Ishikawa (cell line): ENCODE measurements around the gene TRIM9.

Source experiments
- CEBPB ChIP-seq: IDR thresholded peaks from 2 replicates; pipeline ENCODE4 v1.6.1; 2012
- CREB1 ChIP-seq: IDR thresholded peaks from 2 replicates; pipeline ENCODE4 v1.6.1; 2012; ENCODE audit warnings: low read depth
- EP300 ChIP-seq: IDR thresholded peaks from 2 replicates; pipeline ENCODE4 v1.6.1; 2012; ENCODE audit warnings: borderline replicate concordance
- FOXM1 ChIP-seq: IDR thresholded peaks from 2 replicates; pipeline ENCODE4 v1.6.1; 2012; ENCODE audit warnings: low read depth, borderline replicate concordance
- NFIC ChIP-seq: IDR thresholded peaks from 2 replicates; pipeline ENCODE4 v1.6.1; 2012
- RAD21 ChIP-seq: IDR thresholded peaks from 2 replicates; pipeline ENCODE4 v1.6.1; 2012; ENCODE audit warnings: low read depth
- TAF1 ChIP-seq: IDR thresholded peaks from 2 replicates; pipeline ENCODE4 v1.6.1; 2012; ENCODE audit warnings: low read depth, mild to moderate bottlenecking
- TCF12 ChIP-seq: IDR thresholded peaks from 2 replicates; pipeline ENCODE4 v1.6.1; 2012; ENCODE audit warnings: low read depth
- TEAD4 ChIP-seq: IDR thresholded peaks from 2 replicates; pipeline ENCODE4 v1.6.1; 2012
- YY1 ChIP-seq: IDR thresholded peaks from 2 replicates; pipeline ENCODE4 v1.6.1; 2012; ENCODE audit warnings: low read depth
- ZBTB7A ChIP-seq: IDR thresholded peaks from 2 replicates; pipeline ENCODE4 v1.6.1; 2012; ENCODE audit warnings: low read depth
- TF ChIP-seq, protein P1 (sequence below): IDR thresholded peaks from 2 replicates; pipeline ENCODE4 v1.6.1; 2012
- TF ChIP-seq, protein P2 (sequence below): IDR thresholded peaks from 2 replicates; pipeline ENCODE4 v1.6.1; 2012
- TF ChIP-seq, protein P3 (sequence below): IDR thresholded peaks from 2 replicates; pipeline ENCODE4 v1.6.1; 2012; ENCODE audit warnings: low read depth, mild to moderate bottlenecking

DNA sequence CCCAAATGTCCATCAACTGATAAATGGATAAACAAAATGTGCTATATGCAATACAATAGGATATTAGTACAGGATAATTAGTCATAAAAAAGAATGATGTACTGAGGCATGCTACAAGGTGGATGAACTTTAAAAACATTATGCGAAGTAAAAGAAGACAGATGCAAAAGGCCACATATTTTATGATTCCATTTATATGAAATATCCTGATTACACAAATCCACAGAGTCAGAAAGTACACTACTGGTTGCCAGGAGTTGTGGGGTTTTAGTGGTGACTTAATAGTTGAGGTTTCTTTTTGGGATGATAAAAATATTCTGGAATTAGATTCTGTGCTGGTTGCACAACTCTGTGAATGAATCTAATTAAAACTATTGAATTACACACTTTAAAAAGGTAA, 12.6 kb downstream of the TRIM9 start:
- TF ChIP-seq TAF1 (no peak), TEAD4 (no peak), CREB1 (no peak), FOXM1 (no peak), YY1 (no peak), EP300 (no peak), ZBTB7A (no peak), RAD21 (no peak), CEBPB (no peak), NFIC (no peak), TCF12 (no peak)
- TF ChIP-seq, protein P1, sequence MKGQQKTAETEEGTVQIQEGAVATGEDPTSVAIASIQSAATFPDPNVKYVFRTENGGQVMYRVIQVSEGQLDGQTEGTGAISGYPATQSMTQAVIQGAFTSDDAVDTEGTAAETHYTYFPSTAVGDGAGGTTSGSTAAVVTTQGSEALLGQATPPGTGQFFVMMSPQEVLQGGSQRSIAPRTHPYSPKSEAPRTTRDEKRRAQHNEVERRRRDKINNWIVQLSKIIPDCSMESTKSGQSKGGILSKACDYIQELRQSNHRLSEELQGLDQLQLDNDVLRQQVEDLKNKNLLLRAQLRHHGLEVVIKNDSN, result no peak
- TF ChIP-seq, protein P2, sequence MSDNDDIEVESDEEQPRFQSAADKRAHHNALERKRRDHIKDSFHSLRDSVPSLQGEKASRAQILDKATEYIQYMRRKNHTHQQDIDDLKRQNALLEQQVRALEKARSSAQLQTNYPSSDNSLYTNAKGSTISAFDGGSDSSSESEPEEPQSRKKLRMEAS, result no peak
- TF ChIP-seq, protein P3, sequence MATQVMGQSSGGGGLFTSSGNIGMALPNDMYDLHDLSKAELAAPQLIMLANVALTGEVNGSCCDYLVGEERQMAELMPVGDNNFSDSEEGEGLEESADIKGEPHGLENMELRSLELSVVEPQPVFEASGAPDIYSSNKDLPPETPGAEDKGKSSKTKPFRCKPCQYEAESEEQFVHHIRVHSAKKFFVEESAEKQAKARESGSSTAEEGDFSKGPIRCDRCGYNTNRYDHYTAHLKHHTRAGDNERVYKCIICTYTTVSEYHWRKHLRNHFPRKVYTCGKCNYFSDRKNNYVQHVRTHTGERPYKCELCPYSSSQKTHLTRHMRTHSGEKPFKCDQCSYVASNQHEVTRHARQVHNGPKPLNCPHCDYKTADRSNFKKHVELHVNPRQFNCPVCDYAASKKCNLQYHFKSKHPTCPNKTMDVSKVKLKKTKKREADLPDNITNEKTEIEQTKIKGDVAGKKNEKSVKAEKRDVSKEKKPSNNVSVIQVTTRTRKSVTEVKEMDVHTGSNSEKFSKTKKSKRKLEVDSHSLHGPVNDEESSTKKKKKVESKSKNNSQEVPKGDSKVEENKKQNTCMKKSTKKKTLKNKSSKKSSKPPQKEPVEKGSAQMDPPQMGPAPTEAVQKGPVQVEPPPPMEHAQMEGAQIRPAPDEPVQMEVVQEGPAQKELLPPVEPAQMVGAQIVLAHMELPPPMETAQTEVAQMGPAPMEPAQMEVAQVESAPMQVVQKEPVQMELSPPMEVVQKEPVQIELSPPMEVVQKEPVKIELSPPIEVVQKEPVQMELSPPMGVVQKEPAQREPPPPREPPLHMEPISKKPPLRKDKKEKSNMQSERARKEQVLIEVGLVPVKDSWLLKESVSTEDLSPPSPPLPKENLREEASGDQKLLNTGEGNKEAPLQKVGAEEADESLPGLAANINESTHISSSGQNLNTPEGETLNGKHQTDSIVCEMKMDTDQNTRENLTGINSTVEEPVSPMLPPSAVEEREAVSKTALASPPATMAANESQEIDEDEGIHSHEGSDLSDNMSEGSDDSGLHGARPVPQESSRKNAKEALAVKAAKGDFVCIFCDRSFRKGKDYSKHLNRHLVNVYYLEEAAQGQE, result no peak
